MM.1S (cell line): Measurements from ENCODE around the gene DCAF17.
"Not testable (repeated sequence)": the region's sequence is repeated elsewhere in the genome, so short reads cannot be mapped to it uniquely, and the experiment has no call there.

Experiments
- DNase-seq: peaks from one replicate; pipeline ENCODE4 v3.0.0-alpha.2; 2015
- H2AFZ ChIP-seq: fragments of 300-600 bp; sonication (generic); 2 replicates; pipeline ENCODE4 v1.6.0; 2016; ENCODE audit warnings: antibody characterized with exemption, low read length
- H3F3A ChIP-seq: fragments of 300-600 bp; sonication (generic); 2 replicates; pipeline ENCODE4 v1.6.1; 2016; ENCODE audit warnings: mild to moderate bottlenecking, antibody characterized with exemption, low read length, moderate library complexity, mixed read lengths; ENCODE audit not compliant: insufficient read depth
- H3K27ac ChIP-seq: fragments of 300-600 bp; sonication (generic); 2 replicates; pipeline ENCODE4 v1.5.1; 2016; ENCODE audit warnings: mild to moderate bottlenecking, low read length
- H3K27me3 ChIP-seq: fragments of 300-600 bp; sonication (generic); replicated peaks from 2 replicates; pipeline ENCODE4 v1.6.0; 2016; ENCODE audit warnings: low read length; ENCODE audit not compliant: insufficient read depth
- H3K36me3 ChIP-seq: fragments of 300-600 bp; sonication (generic); replicated peaks from 2 replicates; pipeline ENCODE4 v1.6.1; 2016; ENCODE audit warnings: mild to moderate bottlenecking, low read length, mixed read lengths; ENCODE audit not compliant: insufficient read depth
- H3K4me1 ChIP-seq: fragments of 300-600 bp; sonication (generic); 2 replicates; pipeline ENCODE4 v1.6.1; 2016; ENCODE audit warnings: low read length, mixed read lengths
- H3K4me2 ChIP-seq: fragments of 300-600 bp; sonication (generic); 2 replicates; pipeline ENCODE4 v1.6.0; 2016; ENCODE audit warnings: low read depth, low read length
- H3K4me3 ChIP-seq: fragments of 300-600 bp; sonication (generic); 2 replicates; pipeline ENCODE4 v1.5.1; 2016; ENCODE audit warnings: low read length, mixed read lengths
- H3K79me2 ChIP-seq: fragments of 300-600 bp; sonication (generic); 2 replicates; pipeline ENCODE4 v1.6.1; 2016; ENCODE audit warnings: mixed run types, low read length, mixed read lengths
- H3K9ac ChIP-seq: fragments of 300-600 bp; sonication (generic); 2 replicates; pipeline ENCODE4 v1.6.1; 2016; ENCODE audit warnings: low read length, mixed read lengths
- H3K9me2 ChIP-seq: fragments of 300-600 bp; sonication (generic); replicated peaks from 2 replicates; pipeline ENCODE4 v1.6.1; 2016; ENCODE audit warnings: mild to moderate bottlenecking, low read length, mixed read lengths; ENCODE audit not compliant: insufficient read depth
- H3K9me3 ChIP-seq: fragments of 300-600 bp; sonication (generic); replicated peaks from 2 replicates; pipeline ENCODE4 v1.6.1; 2016; ENCODE audit warnings: mild to moderate bottlenecking, low read length, mixed read lengths; ENCODE audit not compliant: insufficient read depth
- H4K20me1 ChIP-seq: fragments of 300-600 bp; sonication (generic); 2 replicates; pipeline ENCODE4 v1.6.1; 2016; ENCODE audit warnings: mild to moderate bottlenecking, low read length, moderate library complexity, mixed read lengths; ENCODE audit not compliant: insufficient read depth
- EZH2 ChIP-seq: fragments of 300-600 bp; sonication (generic); optimal IDR thresholded peaks from 2 replicates; pipeline ENCODE3; 2017; ENCODE audit warnings: low read depth, mild to moderate bottlenecking, antibody characterized with exemption, low read length, mixed read lengths
- EZH2phosphoT487 ChIP-seq: fragments of 300-600 bp; sonication (generic); IDR thresholded peaks from 2 replicates; pipeline ENCODE4 v1.6.1; 2018; ENCODE audit warnings: antibody characterized with exemption, low read length
- TF ChIP-seq, protein P1 (sequence below): fragments of 300-600 bp; sonication (generic); IDR thresholded peaks from 2 replicates; pipeline ENCODE4 v1.5.1; 2016; ENCODE audit warnings: antibody characterized with exemption, low read length, mixed read lengths

Gene DCAF17

DNA sequence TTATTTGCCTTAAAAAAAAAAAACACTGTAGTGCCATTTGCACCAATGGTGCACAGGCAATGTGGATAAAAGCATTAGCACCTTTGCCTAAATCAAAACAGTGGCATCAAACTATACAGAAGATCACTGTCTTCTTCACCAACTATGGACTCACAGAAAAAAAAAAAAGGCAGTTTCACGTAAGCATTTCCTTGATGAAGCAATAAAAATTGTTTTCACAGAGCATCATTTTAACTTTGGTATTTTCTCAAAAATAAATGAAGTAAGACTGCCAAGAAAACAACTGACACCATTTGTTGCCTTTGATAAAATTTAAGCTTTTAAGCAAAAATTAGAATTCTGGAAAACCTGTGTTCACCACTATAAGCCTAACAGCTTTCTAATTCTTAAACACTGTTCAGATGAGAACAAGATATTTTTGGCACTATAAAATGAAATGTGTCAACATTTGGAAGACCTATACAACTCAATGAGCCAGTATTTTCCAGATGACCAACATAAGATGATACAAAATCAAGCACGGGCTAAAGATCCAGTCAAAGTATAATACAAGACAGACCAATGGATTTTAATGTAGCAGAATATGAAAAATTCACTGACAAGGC is 21.4 kb upstream of the DCAF17 start:
- Histone ChIP-seq H3K27me3 (no peaks in the 10 kb centered on the region), H3K4me3 (no peak overlapping the region), H3K79me2 (peaks cover 3% of the 10 kb centered on the region; the same call in 1 of the 2 replicates), H3K9me3 (no peaks in the 10 kb centered on the region), H4K20me1 (no peaks in the 10 kb centered on the region), H3K9me2 (no peaks in the 10 kb centered on the region), H3F3A (peaks cover 4% of the 10 kb centered on the region; the same call in 1 of the 2 replicates), H3K9ac (no peak overlapping the region), H3K4me1 (peaks cover 13% of the 10 kb centered on the region), H3K36me3 (no peaks in the 10 kb centered on the region), H3K27ac (no peak overlapping the region), H2AFZ (no peak overlapping the region), H3K4me2 (no peak overlapping the region)
- no peak for DNase-seq
- TF ChIP-seq EZH2phosphoT487 (no peak), EZH2 (no peak)
- TF ChIP-seq, protein P1, sequence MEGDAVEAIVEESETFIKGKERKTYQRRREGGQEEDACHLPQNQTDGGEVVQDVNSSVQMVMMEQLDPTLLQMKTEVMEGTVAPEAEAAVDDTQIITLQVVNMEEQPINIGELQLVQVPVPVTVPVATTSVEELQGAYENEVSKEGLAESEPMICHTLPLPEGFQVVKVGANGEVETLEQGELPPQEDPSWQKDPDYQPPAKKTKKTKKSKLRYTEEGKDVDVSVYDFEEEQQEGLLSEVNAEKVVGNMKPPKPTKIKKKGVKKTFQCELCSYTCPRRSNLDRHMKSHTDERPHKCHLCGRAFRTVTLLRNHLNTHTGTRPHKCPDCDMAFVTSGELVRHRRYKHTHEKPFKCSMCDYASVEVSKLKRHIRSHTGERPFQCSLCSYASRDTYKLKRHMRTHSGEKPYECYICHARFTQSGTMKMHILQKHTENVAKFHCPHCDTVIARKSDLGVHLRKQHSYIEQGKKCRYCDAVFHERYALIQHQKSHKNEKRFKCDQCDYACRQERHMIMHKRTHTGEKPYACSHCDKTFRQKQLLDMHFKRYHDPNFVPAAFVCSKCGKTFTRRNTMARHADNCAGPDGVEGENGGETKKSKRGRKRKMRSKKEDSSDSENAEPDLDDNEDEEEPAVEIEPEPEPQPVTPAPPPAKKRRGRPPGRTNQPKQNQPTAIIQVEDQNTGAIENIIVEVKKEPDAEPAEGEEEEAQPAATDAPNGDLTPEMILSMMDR = no peak

- H3K4me2 ChIP-seq, DNase-seq, H3K4me1 ChIP-seq, H3K79me2 ChIP-seq, H3K9ac ChIP-seq, H3K9me2 ChIP-seq, H3K4me3 ChIP-seq, H2AFZ ChIP-seq, H4K20me1 ChIP-seq, H3K27ac ChIP-seq, H3K27me3 ChIP-seq, H3K9me3 ChIP-seq, H3K36me3 ChIP-seq, H3F3A ChIP-seq: not testable (repeated sequence)
These were observed 19.4 kb upstream of the DCAF17 start for GRCh38 chr2:171414645-171415044.

- H3K9ac ChIP-seq = no peak overlapping the region
- no peak overlapping the region for H3K4me3 ChIP-seq
- H3K4me1 ChIP-seq = peaks cover 10% of the 10 kb centered on the region; the same call in 1 of the 2 replicates
- TF ChIP-seq, protein P1 = peak; percentile 95
- TF ChIP-seq EZH2phosphoT487 = no peak
- H3F3A ChIP-seq = no peaks in the 10 kb centered on the region
- H4K20me1 ChIP-seq = no peaks in the 10 kb centered on the region
- H3K4me2 ChIP-seq = peak overlapping the region; percentile 26
- no peaks in the 10 kb centered on the region for H3K79me2 ChIP-seq
- H3K27ac ChIP-seq = peak overlapping the region; percentile 30; the same call in 1 of the 2 replicates
- peak; percentile 86 for DNase-seq
- no peaks in the 10 kb centered on the region for H3K9me2 ChIP-seq
- H2AFZ ChIP-seq = peak overlapping the region; percentile 14; the same call in 1 of the 2 replicates
- no peaks in the 10 kb centered on the region for H3K9me3 ChIP-seq
- H3K27me3 ChIP-seq = no peaks in the 10 kb centered on the region
- H3K36me3 ChIP-seq = no peaks in the 10 kb centered on the region
These were observed 17.8 kb upstream of the DCAF17 start for GRCh38 chr2:171416009-171416926.

DNA sequence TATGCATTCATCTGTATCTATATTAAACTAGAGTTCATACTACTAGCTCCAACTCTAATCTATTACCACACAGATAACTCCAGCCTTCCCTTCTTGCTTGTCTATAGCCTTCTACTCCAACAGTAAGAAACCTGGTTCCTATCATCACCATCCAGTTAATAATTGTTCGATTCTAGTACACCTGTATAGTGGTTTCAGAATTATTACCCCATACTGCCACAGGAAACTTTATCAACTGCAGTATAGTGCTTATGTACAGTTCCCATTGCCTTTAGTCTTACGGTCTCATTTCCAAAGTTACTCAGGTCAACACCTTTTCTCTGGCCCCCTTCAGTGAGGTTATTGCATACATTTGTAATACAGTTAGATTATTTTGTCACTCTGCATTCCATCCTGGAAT is 14.7 kb upstream of the DCAF17 start:
- H3K9me3 ChIP-seq = no peaks in the 10 kb centered on the region
- no peak overlapping the region for H3K9ac ChIP-seq
- H4K20me1 ChIP-seq = no peaks in the 10 kb centered on the region
- no peak overlapping the region for H3K27ac ChIP-seq
- H3K79me2 ChIP-seq = no peaks in the 10 kb centered on the region
- DNase-seq = no peak
- H3K9me2 ChIP-seq = no peaks in the 10 kb centered on the region
- H3K27me3 ChIP-seq = no peaks in the 10 kb centered on the region
- no peak overlapping the region for H2AFZ ChIP-seq
- H3K4me3 ChIP-seq = no peak overlapping the region
- H3K4me1 ChIP-seq = 0 out of 2 replicates have a peak, but pooled peaks cover 3% of the 10 kb centered on the region
- no peak overlapping the region for H3K4me2 ChIP-seq
- H3K36me3 ChIP-seq = no peaks in the 10 kb centered on the region
- H3F3A ChIP-seq = no peaks in the 10 kb centered on the region
- TF ChIP-seq EZH2 (no peak), EZH2phosphoT487 (no peak)
- TF ChIP-seq, protein P1 = no peak
